ENCODE measurements around the gene ARID4B.
"Not testable (repeated sequence)": the region's sequence is repeated elsewhere in the genome, so short reads cannot be mapped to it uniquely, and the experiment has no call there.

- TF ChIP-seq POLR2A (IDR thresholded peaks at IDR 0.05; ENCODE audit: extremely low read depth, insufficient read length); CTCF (IDR thresholded peaks at IDR 0.05; ENCODE audit: low read depth, low read length); MAX (IDR thresholded peaks at IDR 0.05; ENCODE audit: low read depth, low read length): not testable (repeated sequence)
Observed at GRCh38 chr1:235159284-235159683, 168.7 kb downstream of the ARID4B start.
